NCI-H82 (cell line): Measurements from ENCODE around the gene CNTNAP5.
"Not testable (repeated sequence)": the region's sequence is repeated elsewhere in the genome, so short reads cannot be mapped to it uniquely, and the experiment has no call there.

Source experiments
- DNase-seq: peaks from one replicate; lab custom pipeline; 2025; lab: John Stamatoyannopoulos, UW

CNTNAP5 gene

GRCh38 chr2:124323321-124323720 is 298.2 kb downstream of the CNTNAP5 start:
- DNase-seq, result no peak

GRCh38 chr2:124325667-124326440 is 300.8 kb downstream of the CNTNAP5 start:
- DNase-seq, result peak; percentile 92

GRCh38 chr2:124327303-124327702 is 302.2 kb downstream of the CNTNAP5 start:
- DNase-seq, result no peak

GRCh38 chr2:124328397-124328796 is 303.3 kb downstream of the CNTNAP5 start:
- DNase-seq, result no peak

DNA sequence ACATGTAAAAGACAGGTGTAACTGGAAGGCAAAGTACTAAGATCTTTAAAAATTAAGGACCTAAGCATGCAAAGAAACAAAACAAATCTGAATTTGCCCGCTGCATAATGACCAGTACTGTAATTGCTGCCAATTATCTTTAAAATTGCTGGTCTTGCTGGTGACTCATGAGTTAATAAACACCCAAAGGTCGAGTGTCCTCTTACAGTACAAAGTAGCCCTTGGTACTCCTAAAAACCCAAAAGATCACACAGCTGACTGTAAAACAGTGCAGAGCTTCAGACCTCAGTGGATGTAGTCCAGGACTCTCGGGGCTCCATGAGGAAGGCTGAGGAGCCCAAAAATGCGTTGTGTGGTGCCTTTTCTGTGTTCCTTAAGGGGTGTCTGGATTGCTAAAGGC is 308.7 kb downstream of the CNTNAP5 start:
- no peak for DNase-seq

DNA sequence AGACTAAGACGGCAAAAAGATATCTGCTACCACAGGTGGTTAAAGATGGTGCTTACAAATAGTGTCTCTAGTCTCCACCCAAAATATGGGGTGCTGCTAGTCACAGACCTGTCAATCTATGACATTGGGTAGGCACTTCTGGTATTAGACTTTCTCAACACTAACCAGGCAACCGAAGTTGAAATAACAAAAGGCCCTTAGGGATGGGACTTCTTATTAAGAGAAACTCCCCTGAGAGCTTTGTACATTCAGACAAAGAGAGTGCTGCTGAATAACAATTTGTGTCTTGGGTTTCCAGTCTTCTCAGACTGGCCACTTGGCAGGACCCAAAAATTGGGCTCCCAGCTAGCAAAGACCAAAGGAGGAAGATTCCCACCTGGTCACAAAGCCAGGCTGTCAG is 310.0 kb downstream of the CNTNAP5 start:
- no peak for DNase-seq

- DNase-seq, result no peak
Measured at GRCh38 chr2:124339709-124340108, 314.6 kb downstream of the CNTNAP5 start.

- DNase-seq, result no peak
Measured at GRCh38 chr2:124343827-124344498, 318.9 kb downstream of the CNTNAP5 start.

DNA sequence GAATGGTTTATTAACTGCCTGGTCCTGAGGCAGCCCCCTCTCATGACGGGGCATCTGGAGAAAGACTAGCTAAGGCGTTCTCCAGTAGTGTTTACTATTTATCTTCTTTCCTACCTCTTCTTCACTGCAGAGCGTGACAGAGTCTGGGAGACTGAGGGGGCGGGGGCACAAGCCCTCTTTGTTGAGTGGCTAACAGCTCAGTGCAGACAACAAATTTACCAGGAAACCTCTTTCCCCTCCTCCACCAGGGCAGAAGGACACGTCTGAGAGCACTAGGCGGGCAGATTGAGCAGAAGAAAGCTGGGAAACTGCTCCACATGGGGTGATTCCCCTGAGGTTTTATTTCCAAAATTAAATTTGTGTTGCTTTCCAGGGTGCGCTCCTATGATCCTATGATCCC is 322.1 kb downstream of the CNTNAP5 start:
- DNase-seq, result no peak

- peak; percentile 5 for DNase-seq
Measured at GRCh38 chr2:124353656-124354055, 328.6 kb downstream of the CNTNAP5 start.

GRCh38 chr2:124354466-124354865 is 329.4 kb downstream of the CNTNAP5 start:
- no peak for DNase-seq

DNA sequence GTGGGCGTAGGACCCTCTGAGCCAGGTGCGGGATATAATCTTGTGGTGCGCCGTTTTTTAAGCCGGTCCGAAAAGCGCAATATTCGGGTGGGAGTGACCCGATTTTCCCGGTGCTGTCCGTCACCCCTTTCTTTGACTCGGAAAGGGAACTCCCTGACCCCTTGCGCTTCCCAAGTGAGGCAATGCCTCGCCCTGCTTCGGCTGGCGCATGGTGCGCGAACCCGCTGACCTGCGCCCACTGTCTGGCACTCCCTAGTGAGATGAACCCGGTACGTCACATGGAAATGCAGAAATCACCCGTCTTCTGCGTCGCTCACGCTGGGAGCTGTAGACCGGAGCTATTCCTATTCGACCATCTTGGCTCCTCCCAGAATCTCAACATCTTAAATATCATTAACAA is 336.9 kb downstream of the CNTNAP5 start:
- DNase-seq, result not testable (repeated sequence)

- no peak for DNase-seq
Measured at GRCh38 chr2:124369181-124369580, 344.1 kb downstream of the CNTNAP5 start.

GRCh38 chr2:124380221-124380749 is 355.2 kb downstream of the CNTNAP5 start:
- no peak for DNase-seq

DNA sequence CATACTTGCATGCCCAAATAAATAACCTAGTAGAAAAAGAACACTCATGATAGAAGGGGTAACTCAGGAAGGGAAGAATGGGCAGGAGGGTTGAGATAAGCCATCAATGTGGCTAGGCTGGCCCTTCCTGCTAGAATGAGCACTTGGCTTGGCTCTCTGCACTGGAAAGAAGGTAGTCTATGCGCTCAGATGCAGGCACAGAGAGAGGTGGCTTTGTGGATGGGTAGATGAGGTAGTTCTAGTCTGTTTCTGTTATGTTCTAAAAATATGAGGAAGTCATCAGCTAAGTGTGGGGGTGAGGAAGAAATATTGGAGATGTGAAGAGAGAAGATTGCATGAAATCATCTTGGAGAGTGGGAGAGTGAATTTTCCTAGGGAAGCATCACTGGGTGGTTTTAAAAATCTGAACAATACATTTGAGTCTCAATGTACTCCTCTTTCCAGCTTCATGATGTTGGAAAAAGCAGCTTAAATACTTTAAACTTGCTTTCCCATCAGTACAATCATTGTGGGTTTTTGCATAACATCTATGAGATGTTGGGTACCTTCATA is 357.1 kb downstream of the CNTNAP5 start:
- no peak for DNase-seq

- DNase-seq, result peak; percentile 11
Measured at GRCh38 chr2:124395961-124396360, 370.9 kb downstream of the CNTNAP5 start.

DNA sequence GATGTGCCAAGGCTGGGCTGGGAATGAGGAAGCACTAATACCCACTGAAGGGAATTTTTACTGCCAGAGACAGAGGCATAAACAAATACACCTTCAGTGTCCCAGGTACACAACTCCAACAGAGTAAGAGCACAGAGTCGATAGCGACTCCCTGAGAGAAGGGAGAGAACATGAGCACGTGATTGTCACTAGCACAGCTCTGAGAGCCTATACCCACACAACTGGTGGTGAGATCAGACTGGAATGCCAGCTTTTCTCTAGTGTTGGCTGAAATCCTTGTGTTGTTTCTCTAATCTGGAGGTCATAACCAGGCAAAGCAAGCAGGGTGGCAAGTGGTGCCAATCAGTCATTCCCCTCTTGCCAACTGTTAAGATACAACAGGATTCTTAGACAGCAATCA is 377.2 kb downstream of the CNTNAP5 start:
- DNase-seq, result no peak

GRCh38 chr2:124407836-124408534 is 382.9 kb downstream of the CNTNAP5 start:
- not testable (repeated sequence) for DNase-seq

DNA sequence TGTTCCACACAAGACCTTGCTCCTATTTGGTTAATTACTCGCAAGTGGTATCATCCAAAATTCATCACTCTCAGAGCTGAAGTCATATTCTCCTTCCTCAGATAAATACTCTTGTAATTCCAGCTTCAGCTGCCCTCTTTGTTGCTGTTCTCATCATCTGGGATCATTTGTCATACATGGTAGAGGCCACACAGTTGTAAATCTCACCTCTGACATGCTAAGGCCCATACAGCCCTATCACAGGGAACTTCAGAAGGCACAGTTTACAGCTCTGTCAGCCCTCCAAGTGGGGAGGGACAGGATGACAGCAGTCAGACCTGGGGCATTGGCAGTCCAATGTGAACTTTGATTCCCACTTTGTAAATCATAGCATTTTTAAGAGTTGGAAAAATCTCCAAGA is 399.0 kb downstream of the CNTNAP5 start:
- no peak for DNase-seq

- DNase-seq, result no peak
Measured at GRCh38 chr2:124426122-124426521, 401.0 kb downstream of the CNTNAP5 start.

GRCh38 chr2:124426625-124427024 is 401.5 kb downstream of the CNTNAP5 start:
- DNase-seq, result no peak

DNA sequence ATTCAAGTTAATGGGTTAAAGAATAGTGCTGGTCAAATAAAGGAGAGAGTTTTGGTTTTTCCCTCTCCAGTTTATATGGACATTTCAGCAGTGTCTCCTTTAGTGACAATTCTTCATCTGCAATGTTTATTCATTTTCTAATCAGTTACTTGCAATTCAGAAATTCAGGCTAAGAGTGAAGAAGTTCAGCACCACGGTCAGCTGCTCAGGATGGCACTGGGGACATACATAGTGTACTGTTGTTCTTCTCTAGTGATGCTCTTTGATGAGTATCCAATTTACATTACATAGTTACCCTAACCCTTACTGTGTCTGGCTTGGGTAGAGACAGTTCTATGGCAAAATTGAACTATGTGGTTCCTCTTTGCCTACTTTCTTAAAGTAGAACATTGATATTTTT is 412.7 kb downstream of the CNTNAP5 start:
- DNase-seq, result no peak
